Islet precursor cell (in vitro differentiated cells): Measurements from ENCODE around the gene PEDS1.
"Not testable (repeated sequence)": the region's sequence is repeated elsewhere in the genome, so short reads cannot be mapped to it uniquely, and the experiment has no call there.

Source experiments
- DNase-seq: peaks from one replicate; pipeline ENCODE4 v3.0.0-alpha.2; 2018

PEDS1 gene

DNA sequence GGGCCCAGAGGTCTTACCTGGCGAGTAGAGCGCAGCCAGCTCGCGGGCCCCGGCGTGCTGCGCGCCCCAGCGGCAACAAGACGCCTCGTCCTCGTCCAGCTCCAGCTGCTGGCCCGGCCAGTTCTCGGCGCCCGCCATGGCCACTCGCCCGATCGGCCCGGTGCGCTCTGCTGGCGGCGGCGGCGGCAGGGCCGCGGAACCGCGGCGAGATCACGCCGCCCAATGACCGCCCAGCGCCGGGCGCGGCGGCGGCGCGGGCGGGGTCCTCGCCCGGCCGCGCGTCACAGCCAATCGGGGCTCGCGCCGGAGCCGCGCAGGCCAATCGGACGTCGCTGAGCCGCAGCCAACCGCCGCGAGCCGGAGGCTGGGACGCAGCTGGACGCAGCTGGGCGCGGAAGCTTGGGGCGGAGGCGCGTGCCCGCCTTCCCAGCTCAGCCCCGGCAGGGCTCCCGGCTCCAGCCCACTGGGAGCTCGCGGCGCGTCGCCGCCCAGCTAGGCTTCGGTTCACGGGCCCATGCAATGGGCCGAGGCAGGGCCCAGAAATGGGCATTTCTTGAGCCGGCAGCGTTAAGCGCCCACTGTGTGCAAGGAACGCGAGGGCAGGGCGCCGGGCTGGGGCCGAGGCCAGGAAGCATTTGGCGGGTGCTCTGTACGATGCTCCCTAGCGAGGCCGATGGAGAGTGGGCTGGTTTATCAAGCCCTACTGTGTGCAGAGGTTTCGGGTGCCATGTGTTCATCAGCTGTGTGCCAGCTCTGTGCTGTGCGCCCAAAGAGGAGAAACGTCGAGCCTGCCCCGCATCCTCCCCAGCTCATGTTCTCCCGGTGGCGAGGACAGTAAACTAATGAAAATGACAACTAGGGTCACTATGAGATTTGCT lies at the start of gene PEDS1:
PEDS1 (minus strand) TSS at position 224 of the 878 bp plus-strand sequence; CDS start at position 138, 86 bp downstream.
- DNase-seq: peak; percentile 95

DNA sequence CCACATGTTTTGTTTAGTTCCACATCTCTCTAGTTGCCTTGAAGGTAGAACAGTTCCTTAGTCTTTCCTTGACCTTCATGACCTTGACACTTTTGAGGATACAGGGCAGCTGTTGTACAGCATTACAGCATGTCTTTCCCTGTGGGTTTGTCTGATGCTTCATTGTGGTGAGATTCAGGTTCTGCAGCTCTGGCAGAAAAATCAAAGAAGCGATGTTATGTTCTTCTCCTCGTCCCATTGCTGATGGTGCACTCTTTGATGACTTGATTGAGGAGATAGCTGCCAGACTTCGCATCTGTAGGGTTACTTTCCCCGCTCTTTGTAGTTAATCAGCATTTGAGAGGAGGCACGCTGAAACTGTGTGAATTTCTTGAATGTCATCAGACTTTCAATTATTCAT lies 49.2 kb upstream of the PEDS1 start:
- DNase-seq: no peak

DNA sequence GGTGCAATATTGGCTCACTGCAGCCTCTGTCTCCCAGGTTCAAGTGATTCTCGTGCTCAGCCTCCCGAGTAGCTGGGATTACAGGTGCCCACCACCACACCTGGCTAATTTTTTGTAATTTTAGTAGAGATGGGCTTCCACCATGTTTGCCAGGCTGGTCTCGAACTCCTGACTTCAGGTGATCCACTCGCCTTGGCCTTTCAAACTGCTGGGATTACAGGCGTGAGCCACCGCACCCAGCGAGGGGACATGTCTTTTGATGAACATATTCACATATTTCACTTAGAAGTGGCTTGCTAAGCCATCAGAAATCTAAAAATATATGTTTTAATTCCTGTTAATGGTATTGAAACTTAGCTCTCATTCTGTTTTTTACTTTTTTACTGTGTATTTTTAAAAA lies 48.2 kb upstream of the PEDS1 start:
- DNase-seq: not testable (repeated sequence)

DNA sequence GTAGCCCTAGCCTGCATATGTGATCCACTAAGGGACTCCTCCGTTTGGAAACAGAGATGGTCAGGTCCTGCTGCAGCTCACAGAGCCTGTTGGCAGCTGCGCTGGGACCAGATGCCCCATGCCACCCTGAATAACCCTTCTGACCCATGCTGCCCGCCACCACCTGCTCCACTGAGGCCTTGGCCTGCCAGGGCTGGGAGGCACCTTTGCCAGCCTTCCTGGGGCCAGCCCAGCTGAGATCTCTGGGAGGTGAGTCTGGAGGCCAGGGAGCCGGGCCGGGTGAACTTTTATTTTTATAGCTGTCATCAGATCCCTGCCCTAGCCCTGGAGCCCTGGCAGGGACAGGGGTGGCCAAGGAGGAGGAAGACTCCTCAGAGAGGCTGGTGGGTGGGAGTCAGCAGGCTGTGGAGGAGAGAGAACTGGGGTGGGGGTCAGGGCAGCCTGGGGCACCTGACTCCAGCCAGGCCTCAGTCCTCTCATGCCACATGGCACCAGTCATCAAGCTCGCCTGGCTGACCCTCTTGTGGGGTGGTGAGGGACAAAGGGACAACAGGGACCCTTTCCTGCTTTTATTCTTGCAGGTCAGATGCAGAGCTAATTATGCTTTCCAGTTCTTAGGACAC lies 47.1 kb upstream of the PEDS1 start:
- DNase-seq: peak; percentile 45

DNA sequence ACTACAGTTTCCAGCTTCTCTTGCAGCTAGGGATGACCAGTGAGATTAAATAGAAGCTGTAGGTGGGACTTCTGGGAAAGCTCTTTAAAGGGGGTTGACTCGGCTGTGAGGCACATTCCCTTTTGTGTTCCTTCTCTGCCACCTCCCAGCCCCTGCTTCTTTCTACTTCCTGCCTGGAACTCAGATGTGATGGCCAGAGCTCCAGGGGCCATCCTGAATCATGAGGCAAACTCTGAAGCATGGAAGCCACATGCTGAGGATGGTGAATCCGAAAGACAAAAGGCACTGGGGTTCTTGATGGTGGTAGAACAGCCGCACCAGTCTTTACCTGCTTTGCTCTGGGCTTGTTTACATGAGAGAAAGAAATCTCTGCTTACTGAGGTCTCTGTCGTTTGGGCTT lies 46.2 kb upstream of the PEDS1 start:
- DNase-seq: no peak

DNA sequence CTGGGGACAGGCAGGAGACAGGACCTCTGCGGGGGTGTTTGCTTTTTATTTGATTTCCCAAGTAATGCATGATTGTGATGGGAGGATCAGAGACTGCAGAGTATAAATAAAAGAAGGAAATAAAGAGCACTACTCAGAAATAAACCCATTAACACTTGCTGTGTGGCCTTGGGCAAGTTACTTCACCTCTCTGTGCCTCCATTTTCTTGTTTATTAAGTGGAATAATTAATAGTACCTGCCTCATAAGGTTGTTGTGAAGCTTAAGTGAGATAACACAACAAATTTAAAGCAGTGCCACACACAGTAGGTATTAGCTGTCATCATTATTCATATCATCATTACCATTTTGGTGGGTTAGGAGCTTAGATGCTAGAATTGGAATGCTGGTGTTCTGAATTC lies 45.2 kb upstream of the PEDS1 start:
- DNase-seq: no peak

DNA sequence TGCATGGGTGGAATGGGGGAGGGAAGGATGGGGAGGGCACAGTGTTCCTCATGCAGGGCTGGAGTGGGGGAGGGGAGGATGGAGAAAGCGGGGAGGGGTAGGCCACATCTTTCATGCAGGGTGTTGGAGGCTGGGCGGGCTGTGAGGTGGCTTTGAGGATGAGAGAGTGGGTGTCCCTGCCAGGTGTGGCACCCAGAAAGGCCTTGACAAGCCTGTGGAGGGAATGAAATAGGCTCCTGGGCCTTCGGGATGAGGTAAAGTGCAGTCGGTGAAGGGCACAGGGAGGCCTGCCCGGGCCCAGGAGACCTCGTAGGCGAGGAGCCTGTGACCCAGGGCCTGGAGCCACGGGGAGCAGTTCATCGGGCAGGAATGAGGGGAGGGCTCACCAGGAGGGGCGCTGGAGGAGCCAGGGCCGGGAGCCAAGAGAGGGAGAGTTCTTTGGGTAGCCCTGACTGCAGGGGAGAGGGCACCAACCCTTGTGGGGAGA lies 44.7 kb upstream of the PEDS1 start:
- DNase-seq: no peak

DNA sequence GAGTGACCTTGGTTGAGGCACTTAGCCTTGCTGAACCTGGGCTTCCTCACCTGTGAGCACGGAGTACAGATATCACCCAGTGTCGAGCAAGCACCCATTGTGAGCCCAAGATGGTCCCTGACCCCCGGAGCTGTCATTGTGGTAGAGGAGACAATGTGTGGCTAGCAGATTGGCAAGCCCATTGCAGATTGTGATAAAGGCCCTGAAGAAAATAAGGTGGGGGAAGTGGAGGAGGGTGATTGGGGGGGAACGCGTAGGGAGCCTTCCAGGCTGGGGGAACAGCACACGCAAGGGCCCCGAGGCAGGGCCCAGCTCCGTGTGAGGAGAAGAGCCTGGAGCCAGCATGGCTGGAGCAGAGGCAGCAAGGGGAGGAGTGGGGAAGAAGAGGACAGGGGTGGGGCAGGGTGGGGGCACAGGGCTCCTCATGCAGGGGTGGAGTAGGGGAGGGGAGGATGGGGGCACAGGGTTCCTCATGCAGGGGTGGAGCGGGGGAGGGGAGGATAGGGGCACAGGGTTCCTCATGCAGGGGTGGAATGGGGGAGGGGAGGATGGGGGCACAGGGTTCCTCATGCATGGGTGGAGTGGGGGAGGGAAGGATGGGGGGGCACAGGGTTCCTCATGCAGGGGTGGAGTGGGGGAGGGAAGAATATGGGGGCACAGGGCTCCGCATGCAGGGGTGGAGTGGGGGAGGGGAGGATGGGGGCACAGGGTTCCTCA lies 44.1 kb upstream of the PEDS1 start:
- DNase-seq: no peak

DNA sequence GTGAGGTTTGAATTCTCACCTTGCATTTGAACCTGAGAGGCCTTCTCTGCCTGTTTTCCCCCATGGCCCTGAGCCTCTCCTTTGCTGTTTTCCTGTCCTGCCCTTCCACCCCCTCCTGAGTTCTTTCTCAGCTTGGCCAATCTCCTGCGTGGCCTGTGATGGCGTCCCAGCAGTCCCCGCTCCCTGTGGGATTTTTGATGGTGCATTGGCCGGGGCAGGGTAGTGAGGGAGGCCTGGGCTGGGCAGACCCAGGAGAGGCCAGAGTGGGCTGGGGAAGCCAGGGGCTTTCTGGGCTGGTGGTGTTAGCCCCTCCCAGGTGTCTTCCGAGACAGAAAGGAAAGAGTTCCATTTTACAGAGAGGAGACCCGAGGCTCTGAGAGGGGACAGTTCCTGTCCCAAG lies 43.4 kb upstream of the PEDS1 start:
- DNase-seq: no peak

DNA sequence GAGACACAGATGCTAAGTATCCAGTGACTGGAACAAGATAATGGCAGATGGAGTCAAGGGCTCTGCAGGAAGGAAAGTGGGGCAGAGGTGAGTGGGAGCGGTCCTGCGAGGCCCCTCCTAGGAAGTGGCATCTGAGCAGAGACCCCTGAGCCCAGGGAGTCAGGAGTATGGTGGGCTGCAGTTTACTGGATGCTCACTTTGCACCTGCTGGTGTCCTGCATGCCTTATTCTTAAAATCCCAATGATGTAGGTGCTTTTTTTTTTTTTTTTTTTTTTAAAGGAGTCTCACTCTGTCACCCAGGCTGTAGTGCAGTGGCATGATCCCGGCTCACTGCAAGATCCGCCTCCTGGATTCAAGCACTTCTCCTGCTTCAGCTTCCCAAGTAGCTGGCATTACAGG lies 42.7 kb upstream of the PEDS1 start:
- DNase-seq: no peak

DNA sequence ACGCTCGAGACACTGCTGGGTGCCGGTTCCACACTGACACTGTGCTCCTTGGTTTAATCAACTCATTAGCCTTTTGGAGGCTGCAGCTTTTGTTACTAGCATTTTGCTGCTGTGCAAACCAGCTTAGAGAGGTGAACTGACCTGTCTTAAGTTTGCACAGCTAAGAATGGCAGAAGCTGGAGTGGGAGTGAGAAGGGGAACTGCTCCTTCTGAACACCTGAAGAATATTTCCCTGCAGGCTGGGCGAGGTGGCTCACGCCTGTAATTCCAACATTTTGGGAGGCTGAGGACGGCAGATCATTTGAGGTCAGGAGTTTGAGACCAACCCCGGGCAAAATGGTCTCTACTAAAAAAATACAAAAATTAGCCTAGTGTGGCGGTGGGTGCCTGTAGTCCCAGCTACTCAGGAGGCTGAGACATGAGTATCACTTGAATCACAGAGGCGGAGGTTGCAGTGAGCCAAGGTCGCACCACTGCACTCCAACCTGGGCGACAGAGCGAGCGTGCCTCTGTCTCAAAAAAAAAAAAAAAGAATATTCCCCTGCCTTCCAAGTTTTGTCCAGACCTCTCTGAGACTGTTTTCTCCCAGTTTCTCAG lies 42.1 kb upstream of the PEDS1 start:
- DNase-seq: no peak

DNA sequence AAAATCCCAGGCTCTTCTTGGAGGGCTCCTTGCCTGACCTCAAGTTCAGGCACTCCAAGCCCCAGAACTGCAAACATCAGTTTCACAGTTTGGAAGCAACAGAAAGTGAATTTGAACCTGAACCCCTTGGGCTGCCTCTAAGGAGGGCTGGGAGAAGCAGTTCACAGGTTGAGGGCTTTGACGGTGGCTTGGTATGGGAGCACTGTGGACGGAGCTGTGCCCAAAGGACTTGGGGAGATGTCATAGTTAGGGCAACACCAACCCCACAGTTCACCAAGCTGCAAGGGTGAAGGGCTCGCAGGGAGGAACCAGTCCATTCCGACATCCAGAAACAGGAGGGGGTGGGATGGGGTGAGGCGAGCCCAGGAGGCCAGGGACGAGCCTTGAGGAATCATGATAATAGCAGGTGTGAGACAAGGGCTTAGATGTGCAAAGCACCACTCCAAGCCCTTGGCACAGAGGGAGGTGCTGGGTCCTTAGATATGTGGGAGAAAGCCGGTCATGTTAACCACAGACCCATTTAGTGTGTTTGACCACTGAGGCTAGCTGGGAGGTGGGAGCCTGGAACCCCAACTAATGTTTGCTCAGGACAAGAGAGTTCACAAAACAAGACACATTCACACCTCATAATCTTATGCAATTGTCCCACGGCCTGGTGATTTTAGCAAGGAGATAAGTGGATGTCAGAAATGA lies 41.5 kb upstream of the PEDS1 start:
- DNase-seq: no peak

DNA sequence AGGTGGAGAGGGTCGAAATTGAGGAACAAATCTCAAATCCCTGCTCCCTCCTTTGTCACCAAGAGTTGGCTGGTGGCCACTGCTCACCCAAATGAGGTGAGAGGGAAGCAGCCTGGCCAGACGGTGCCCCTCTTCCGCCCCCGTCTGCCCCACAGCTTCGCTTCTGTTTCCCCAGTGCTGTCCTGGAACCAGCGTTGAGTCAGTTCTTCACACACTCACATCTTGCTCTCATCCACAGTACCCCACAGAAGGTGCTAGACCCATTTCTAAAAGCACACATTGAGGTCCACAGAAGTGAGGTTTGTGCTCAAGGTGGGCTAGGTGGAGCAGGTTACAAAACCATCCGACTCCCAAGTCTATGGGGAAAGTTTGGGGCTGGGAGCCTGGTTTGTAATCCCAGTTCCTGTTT lies 40.9 kb upstream of the PEDS1 start:
- no peak for DNase-seq

DNA sequence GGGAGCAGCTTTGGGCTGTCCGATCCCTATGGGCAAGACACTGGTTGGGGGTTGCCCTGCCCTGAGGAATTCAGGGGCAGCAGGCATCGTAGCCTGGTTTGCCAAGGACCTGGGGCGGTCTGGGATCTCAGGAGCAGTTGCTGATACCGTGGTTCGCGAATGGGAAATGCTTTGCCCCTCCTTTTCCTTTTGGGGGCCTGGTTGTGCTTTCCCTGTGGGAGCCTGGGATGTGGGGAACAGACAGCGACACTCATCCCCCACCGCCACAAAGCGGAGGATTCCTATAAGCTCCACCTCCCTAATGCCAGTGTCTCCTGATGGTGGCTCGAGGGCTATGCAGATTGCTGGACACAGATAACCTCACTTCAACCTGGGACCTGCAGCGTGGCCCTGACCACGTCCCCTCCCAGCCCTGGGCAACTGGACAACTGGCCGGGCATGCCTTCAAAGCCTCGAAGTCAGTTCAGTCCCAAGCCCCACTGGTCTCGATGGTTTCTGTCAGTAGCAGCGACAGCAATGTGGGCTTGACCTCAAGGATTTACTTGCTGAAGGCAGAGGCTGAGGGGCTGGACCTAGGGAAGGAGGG lies 40.4 kb upstream of the PEDS1 start:
- DNase-seq: peak; percentile 69

DNA sequence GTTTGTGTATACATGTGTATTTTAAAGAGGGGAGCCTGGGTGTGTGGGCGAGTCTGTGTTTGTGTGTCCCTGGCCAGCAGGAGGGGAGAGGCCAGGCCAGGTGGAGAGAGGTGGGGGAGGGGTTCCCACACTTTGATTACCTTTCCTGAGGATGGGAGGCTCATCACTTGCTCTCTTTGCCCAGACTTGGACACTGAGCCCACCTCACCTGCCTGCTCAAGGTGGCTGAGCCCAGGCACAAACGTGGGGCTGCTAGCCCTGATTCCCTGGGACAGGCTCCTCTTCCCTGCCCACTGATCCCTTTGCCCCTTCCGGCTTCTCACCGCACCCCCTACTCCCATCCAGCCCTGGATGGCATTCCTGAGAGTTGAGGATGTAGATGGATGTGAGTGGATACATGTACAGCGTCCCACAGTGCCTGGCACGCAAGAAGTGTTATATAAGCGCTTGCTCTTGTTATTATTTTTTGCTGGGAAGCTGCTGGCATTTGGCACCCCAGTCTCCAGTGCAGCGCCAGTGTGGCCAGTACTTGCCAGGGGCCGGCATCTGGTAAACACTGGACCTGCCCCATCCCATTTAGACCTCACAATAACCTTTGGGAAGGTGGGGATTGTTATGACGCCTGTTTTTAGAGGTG lies 39.8 kb upstream of the PEDS1 start:
- no peak for DNase-seq

DNA sequence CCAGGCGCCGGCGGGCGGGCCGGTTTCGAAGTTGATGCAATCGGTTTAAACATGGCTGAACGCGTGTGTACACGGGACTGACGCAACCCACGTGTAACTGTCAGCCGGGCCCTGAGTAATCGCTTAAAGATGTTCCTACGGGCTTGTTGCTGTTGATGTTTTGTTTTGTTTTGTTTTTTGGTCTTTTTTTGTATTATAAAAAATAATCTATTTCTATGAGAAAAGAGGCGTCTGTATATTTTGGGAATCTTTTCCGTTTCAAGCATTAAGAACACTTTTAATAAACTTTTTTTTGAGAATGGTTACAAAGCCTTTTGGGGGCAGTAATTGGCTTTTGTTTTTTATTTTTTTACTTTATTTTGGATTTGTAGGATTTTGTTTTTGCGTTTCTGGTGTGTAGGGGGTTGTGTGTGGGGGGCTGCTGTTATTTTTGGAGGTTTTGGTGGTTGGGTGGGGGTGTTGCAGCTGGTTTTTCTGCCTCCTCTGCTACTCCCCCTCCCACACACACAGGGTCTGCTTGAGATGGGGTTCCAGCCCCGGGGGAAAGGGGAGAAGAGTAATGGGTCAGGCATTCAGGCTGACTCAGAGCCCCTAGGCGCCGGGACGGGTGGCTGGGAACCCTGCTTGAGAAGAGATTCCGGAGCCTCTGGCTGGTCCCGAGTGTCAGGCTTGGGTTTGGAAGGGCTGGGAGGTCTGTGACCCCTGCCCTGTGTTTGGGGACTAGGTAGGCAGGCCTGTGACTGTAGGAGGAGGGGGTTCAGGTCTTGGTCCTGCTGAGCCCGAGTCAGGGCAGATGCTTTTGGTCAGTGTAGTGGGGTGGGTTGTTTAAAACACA lies 39.1 kb upstream of the PEDS1 start:
- peak; percentile 95 for DNase-seq

DNA sequence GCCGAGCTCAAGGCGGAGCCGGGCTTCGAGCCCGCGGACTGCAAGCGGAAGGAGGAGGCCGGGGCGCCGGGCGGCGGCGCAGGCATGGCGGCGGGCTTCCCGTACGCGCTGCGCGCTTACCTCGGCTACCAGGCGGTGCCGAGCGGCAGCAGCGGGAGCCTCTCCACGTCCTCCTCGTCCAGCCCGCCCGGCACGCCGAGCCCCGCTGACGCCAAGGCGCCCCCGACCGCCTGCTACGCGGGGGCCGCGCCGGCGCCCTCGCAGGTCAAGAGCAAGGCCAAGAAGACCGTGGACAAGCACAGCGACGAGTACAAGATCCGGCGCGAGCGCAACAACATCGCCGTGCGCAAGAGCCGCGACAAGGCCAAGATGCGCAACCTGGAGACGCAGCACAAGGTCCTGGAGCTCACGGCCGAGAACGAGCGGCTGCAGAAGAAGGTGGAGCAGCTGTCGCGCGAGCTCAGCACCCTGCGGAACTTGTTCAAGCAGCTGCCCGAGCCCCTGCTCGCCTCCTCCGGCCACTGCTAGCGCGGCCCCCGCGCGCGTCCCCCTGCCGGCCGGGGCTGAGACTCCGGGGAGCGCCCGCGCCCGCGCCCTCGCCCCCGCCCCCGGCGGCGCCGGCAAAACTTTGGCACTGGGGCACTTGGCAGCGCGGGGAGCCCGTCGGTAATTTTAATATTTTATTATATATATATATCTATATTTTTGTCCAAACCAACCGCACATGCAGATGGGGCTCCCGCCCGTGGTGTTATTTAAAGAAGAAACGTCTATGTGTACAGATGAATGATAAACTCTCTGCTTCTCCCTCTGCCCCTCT lies 38.2 kb upstream of the PEDS1 start:
- DNase-seq: peak; percentile 85

DNA sequence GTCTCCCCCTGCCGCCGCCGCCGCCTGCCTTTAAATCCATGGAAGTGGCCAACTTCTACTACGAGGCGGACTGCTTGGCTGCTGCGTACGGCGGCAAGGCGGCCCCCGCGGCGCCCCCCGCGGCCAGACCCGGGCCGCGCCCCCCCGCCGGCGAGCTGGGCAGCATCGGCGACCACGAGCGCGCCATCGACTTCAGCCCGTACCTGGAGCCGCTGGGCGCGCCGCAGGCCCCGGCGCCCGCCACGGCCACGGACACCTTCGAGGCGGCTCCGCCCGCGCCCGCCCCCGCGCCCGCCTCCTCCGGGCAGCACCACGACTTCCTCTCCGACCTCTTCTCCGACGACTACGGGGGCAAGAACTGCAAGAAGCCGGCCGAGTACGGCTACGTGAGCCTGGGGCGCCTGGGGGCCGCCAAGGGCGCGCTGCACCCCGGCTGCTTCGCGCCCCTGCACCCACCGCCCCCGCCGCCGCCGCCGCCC lies 37.6 kb upstream of the PEDS1 start:
- DNase-seq: no peak

DNA sequence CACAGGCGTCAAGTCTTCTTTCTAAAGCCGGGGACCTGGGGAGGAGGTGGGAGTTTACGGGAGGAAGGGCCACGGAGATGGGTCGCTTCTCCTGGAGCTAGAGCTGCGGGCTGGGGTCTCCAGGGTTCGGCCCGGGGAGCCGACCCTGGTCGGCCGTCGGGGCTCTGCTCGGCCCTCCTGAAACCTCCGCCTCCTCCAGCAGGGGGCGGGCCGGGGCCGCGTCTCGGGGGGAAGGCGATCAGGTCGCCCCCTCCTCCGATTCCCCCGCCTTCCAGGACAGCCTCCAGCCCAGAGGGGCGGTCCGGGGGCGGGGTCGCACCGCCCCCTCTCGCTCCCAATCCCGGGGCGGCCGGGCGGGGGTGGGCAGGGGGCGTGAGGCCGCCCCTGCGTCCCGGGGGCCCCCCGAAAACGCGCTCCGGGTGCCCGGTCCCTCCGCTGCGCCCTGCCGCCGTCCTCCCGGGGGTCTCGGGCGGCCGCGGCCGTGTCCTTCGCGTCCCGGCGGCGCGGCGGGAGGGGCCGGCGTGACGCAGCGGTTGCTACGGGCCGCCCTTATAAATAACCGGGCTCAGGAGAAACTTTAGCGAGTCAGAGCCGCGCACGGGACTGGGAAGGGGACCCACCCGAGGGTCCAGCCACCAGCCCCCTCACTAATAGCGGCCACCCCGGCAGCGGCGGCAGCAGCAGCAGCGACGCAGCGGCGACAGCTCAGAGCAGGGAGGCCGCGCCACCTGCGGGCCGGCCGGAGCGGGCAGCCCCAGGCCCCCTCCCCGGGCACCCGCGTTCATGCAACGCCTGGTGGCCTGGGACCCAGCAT lies 36.9 kb upstream of the PEDS1 start, which contains the start of gene CEBPB:
CEBPB (plus strand) TSS at position 580 of the 814 bp plus-strand sequence; CDS start at position 784, 204 bp downstream.
- DNase-seq: peak; percentile 94
